Skeletal muscle satellite cell (primary cell): ENCODE measurements around the gene HSD17B8.

Experiments used
- H3K27me3 ChIP-seq: 2 replicates; pipeline ENCODE4 v1.7.0; 2013; ENCODE audit warnings: low read length; ENCODE audit not compliant: control insufficient read depth, insufficient read depth
- H3K36me3 ChIP-seq: 2 replicates; pipeline ENCODE4 v1.7.0; 2013; ENCODE audit warnings: mild to moderate bottlenecking, control low read depth, low read length; ENCODE audit not compliant: insufficient read depth
- H3K4me1 ChIP-seq: 2 replicates; pipeline ENCODE4 v1.7.0; 2013; ENCODE audit warnings: low read length; ENCODE audit not compliant: control insufficient read depth, insufficient read depth
- H3K4me2 ChIP-seq: 2 replicates; pipeline ENCODE4 v1.7.0; 2013; ENCODE audit warnings: mild to moderate bottlenecking, low read length
- H3K4me3 ChIP-seq: 2 replicates; pipeline ENCODE4 v1.7.0; 2013; ENCODE audit warnings: low read length
- H3K9ac ChIP-seq: 2 replicates; pipeline ENCODE4 v1.7.0; 2013; ENCODE audit warnings: mild to moderate bottlenecking, low read depth, low read length, moderate library complexity
- H3K9me3 ChIP-seq: replicated peaks from 2 replicates; pipeline ENCODE4 v1.7.0; 2013; ENCODE audit warnings: mild to moderate bottlenecking, control low read depth, low read length

HSD17B8 gene

GRCh38 chr6:33172688-33173534, 31.5 kb upstream of the HSD17B8 start:
- Histone ChIP-seq H3K27me3 (peaks cover 13% of the 10 kb centered on the region), H3K9ac (no peak overlapping the region), H3K4me3 (no peak overlapping the region), H3K4me1 (no peaks in the 10 kb centered on the region), H3K4me2 (no peak overlapping the region), H3K9me3 (no peaks in the 10 kb centered on the region), H3K36me3 (no peaks in the 10 kb centered on the region)

GRCh38 chr6:33173535-33174180, 30.8 kb upstream of the HSD17B8 start:
- no peak overlapping the region for H3K9ac ChIP-seq
- H3K4me3 ChIP-seq, result no peak overlapping the region
- H3K4me1 ChIP-seq, result no peaks in the 10 kb centered on the region
- H3K36me3 ChIP-seq, result no peaks in the 10 kb centered on the region
- H3K4me2 ChIP-seq, result no peak overlapping the region
- no peaks in the 10 kb centered on the region for H3K9me3 ChIP-seq
- peaks cover 13% of the 10 kb centered on the region for H3K27me3 ChIP-seq

GRCh38 chr6:33174784-33175183, 29.7 kb upstream of the HSD17B8 start:
- H3K9ac ChIP-seq, result no peak overlapping the region
- no peaks in the 10 kb centered on the region for H3K36me3 ChIP-seq
- H3K4me3 ChIP-seq, result no peak overlapping the region
- H3K4me1 ChIP-seq, result no peaks in the 10 kb centered on the region
- H3K4me2 ChIP-seq, result no peak overlapping the region
- peaks cover 13% of the 10 kb centered on the region for H3K27me3 ChIP-seq
- H3K9me3 ChIP-seq, result no peaks in the 10 kb centered on the region

- H3K4me2 ChIP-seq, result no peak overlapping the region
- no peaks in the 10 kb centered on the region for H3K9me3 ChIP-seq
- no peak overlapping the region for H3K9ac ChIP-seq
- no peak overlapping the region for H3K4me3 ChIP-seq
- H3K36me3 ChIP-seq, result no peaks in the 10 kb centered on the region
- no peaks in the 10 kb centered on the region for H3K4me1 ChIP-seq
- H3K27me3 ChIP-seq, result peaks cover 13% of the 10 kb centered on the region
These were observed 28.9 kb upstream of the HSD17B8 start for GRCh38 chr6:33175436-33176069.

GRCh38 chr6:33176906-33177305, 27.5 kb upstream of the HSD17B8 start:
- Histone ChIP-seq H3K9ac (no peak overlapping the region), H3K4me2 (no peak overlapping the region), H3K9me3 (no peaks in the 10 kb centered on the region), H3K4me1 (no peaks in the 10 kb centered on the region), H3K4me3 (no peak overlapping the region), H3K27me3 (peaks cover 13% of the 10 kb centered on the region), H3K36me3 (no peaks in the 10 kb centered on the region)

- H3K36me3 ChIP-seq, result no peaks in the 10 kb centered on the region
- H3K9ac ChIP-seq, result no peak overlapping the region
- H3K4me1 ChIP-seq, result no peaks in the 10 kb centered on the region
- peaks cover 13% of the 10 kb centered on the region for H3K27me3 ChIP-seq
- H3K9me3 ChIP-seq, result no peaks in the 10 kb centered on the region
- H3K4me3 ChIP-seq, result no peak overlapping the region
- no peak overlapping the region for H3K4me2 ChIP-seq
These were observed 26.7 kb upstream of the HSD17B8 start for GRCh38 chr6:33177552-33178446.

- Histone ChIP-seq H3K4me2 (no peak overlapping the region), H3K4me1 (no peaks in the 10 kb centered on the region), H3K4me3 (no peak overlapping the region), H3K27me3 (peaks cover 6% of the 10 kb centered on the region), H3K36me3 (no peaks in the 10 kb centered on the region), H3K9me3 (no peaks in the 10 kb centered on the region), H3K9ac (no peak overlapping the region)
These were observed 25.5 kb upstream of the HSD17B8 start for GRCh38 chr6:33178755-33179475.

- Histone ChIP-seq H3K27me3 (no peaks in the 10 kb centered on the region), H3K4me2 (no peak overlapping the region), H3K4me1 (no peaks in the 10 kb centered on the region), H3K9me3 (no peaks in the 10 kb centered on the region), H3K36me3 (no peaks in the 10 kb centered on the region), H3K9ac (no peak overlapping the region), H3K4me3 (no peak overlapping the region)
These were observed 23.3 kb upstream of the HSD17B8 start for GRCh38 chr6:33181141-33181540.

GRCh38 chr6:33183071-33183683, 21.3 kb upstream of the HSD17B8 start:
- H3K9ac ChIP-seq, result no peak overlapping the region
- H3K4me3 ChIP-seq, result no peak overlapping the region
- no peaks in the 10 kb centered on the region for H3K4me1 ChIP-seq

GRCh38 chr6:33185190-33185589, 19.3 kb upstream of the HSD17B8 start:
- no peaks in the 10 kb centered on the region for H3K4me1 ChIP-seq
- H3K9me3 ChIP-seq, result no peaks in the 10 kb centered on the region
- H3K9ac ChIP-seq, result no peak overlapping the region
- H3K27me3 ChIP-seq, result peaks cover 5% of the 10 kb centered on the region
- no peaks in the 10 kb centered on the region for H3K36me3 ChIP-seq
- no peak overlapping the region for H3K4me2 ChIP-seq
- no peak overlapping the region for H3K4me3 ChIP-seq

More at GRCh38 chr6:33183071-33183683, 21.3 kb upstream of the HSD17B8 start:
- Histone ChIP-seq H3K27me3 (no peaks in the 10 kb centered on the region), H3K4me2 (no peak overlapping the region), H3K9me3 (no peaks in the 10 kb centered on the region), H3K36me3 (no peaks in the 10 kb centered on the region)
